GM15510 (cell line): ENCODE measurements around the gene PAFAH1B2.

Experiments
- POLR2A ChIP-seq: IDR thresholded peaks from 3 replicates; pipeline ENCODE4 v1.6.1; 2011; ENCODE audit warnings: borderline replicate concordance; ENCODE audit not compliant: insufficient read length; ENCODE audit errors: extremely low read depth

The PAFAH1B2 gene

DNA sequence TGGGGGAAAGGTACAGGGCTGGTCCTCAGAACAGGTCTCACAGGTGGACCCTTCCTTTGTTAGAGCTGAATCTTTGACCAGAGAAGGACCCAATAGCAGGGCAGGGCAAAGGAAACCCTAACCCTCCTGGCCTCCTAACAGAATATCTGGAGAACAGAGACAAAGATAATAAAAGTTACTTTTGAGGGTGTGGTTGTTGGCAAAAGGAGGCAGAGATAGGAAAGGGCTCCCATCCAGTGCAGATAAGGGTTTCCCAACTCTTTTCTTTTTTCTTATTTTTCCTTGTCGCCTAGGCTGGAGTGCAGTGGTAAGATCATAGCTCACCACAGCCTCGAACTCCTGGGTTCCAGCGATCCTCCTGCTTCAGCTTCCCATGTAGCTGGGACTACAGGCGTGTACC is 75.9 kb downstream of the PAFAH1B2 start:
- TF ChIP-seq POLR2A: no peak

DNA sequence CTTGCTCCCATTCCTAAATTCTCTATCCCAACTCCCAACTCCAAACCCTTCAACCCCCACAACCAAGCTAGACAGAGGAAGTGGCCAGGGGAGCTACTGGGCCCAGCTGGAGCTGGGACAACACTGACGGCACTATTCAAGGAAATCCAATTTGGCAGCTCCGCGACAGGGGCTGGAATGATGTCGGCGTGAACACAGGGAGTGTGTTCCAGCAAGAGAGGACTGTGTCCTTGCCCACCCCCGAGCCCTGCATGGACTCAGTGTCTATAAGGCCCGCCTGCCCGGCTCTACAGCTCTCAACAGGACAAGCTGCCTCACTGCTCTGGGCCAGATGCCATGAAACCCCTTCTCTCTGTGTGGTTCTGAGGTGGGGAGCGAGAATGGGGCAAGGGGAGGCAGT is 76.5 kb downstream of the PAFAH1B2 start:
- no peak for TF ChIP-seq POLR2A

DNA sequence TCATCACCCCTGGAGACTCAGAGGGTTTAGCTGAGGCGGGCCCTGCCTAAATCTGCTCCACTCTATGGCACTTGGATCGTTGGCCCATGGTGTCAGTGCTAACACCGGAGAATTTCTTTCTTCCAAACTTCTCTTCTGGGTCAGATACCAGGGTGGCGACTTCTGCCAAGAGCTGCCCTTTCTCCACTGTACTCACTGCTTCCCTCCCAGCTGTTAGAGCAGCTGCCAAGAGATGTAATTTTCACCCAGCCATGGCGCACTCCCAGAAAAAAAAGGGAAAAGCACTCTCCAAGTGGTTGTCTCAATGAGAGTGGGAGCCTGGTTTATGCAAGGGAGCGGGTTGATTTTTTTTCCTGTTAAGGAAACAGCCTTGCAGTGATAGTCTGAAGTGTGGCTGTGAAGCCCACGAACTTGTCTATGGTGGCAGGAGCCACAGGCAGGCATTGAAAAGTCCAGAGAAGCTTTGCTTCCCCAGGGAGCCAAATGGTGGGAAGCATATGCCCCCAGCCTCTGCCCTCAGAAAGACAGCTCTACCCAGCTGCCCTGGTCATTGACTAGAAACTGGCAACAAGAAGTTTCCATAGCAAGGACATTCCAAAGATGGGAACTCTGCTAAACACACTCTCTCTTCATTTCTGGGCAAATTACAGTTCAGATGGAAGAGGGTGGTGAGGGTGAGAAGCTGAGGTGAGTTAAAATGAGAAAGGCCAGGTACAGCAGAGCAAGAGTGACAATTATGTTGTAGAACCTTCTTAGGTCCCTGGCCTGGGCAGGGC is 77.1 kb downstream of the PAFAH1B2 start:
- TF ChIP-seq POLR2A: no peak

DNA sequence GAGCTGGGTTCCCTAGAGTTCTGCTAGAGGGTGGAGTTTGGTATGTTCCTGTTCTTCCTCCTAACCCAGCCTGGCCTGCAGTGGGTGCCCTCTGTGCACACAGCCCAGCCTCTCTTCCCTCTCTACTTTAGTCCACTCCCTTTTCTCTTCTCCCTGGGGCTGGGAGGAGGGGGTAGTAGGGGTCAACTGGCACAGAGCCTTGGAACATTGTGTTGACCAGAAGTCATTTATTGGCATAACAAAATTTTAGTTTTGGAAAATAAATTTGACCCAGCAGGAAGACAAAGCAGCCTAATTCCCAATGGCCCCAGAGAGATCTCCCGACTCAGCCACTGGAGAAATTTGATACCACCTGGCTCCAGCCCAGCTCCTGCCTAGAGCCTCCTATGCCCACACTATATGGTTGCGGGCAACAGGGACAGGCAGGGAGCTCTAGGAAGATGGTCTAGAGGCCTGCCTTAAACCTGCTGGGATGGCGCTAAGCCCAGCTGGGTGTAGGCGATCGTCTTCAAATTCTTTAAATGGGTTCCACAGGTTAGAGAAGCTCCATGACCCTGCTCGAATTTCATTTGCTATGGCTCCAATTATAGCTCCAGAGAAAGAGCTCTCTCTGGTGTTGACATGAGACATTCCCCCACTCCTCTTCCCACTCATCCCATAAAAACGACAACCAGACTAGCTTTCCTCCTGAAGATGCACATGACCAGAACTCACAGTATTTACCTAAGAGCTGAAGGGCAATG is 77.9 kb downstream of the PAFAH1B2 start:
- TF ChIP-seq POLR2A: no peak

DNA sequence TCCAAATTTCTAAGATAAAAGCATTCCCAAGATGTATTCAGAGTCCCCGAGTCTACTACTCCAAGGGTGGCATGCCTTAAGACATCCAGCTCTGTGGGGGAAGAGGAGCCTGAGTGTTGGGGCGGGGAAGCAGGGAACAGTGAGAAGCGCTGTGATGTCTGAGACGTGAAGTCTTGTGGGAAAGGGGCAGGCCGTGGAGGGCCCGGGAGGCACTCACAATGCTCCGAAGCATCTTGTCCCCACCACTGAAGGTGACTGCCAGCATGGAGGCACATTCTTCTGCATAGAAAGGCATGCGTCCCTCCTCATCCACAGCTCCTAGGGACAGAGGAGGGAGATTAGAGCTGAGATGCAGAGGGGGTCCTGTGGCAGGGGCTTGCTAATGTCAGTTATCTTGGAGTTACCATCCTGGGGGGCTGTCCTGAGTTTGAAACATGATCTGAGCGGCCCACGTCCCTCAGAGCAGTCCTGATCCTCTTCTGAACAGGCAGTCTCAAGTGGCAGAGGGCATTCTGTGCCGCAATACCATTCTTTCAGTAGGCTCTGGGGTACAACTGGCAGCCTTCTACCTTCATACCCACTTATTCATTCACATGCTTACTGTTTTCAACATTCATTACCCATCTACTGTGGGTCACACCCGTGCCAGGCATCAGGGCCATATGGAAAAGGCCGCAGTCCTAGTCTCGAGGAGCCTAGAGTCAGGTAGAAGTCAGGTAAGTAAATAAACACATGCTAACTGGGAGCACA is 79.1 kb downstream of the PAFAH1B2 start:
- TF ChIP-seq POLR2A: no peak

DNA sequence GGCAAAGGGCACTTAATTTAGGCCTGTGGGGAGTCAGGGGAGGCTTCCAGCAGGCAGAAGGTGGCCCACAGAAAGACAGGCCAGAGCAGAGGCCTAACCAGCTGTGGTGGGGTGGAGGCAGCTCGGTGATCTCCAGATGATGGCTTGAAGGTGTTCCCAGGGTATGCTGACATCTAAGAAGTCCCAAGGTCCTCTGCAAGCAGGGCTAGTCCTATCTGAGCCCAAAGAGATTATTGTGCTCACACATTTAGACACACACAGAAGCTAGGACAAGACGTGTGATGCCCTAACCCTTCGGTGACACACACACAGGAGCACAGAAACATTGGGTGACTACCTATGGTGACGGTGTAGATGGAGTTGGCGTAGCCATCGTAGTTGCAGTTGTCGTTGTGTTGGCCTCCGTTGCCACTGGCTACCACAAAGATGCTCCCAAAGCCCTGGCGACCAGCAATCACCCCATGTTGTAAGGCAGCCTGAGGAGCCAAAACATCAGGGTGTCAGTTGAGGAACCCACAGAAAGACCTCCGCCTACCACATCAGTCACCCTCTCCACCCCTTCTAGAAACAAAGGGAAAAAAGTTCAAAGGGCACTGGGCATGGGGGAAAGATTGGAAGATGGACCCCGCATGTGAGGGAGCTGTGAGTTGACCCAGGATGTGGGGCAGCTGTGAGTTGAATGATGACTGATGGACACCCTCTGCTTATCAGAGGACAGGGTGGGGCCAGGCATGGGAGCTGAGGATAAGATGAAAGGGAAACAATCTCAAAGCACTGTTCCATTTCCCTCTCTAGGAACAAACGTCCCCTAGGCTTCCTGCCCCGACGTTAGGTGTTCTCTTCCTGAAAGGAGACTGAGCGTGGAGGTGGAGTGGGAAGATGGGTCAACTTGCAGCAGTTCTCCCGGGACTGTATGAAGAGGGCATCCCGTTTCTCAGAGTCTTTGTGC is 79.9 kb downstream of the PAFAH1B2 start:
- TF ChIP-seq POLR2A: no peak

DNA sequence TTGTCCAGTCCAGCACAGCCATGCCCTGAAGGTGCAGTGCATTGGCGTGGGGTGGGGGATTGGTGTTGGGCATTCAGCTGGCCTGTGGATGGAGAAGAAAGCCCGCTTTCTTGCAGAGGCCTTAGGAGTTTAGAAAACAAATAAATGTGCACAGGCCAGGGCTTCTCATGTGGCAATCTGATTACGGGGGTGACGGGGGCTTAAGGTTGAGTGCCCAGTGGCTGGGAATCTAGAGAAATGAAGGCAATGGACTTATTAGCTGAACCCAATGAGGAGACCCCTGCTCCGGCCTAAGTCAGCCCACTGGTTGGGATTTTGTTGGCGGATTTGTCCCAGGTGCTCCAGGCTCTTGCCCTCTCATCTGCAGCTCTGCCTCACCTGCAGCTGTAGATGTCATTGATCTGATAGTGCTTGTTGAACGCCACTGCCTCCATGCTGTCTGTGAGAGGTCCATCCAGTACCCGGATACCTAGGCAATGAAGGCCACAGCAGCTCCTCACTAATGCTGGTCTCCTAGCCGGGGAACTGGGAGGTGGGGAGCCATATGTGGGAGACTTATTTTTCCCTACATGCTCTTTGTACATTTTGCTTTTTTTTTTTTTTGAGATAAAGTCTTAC is 81.6 kb downstream of the PAFAH1B2 start:
- TF ChIP-seq POLR2A: no peak
